ENCODE data around the gene MEP1A.

Gene MEP1A

GRCh38 chr6:46879003-46879402 lies 85.8 kb downstream of the MEP1A start:
- Mint-ChIP-seq H3K27ac (no peak overlapping the region), H3K27me3 (peaks cover 14% of the 10 kb centered on the region), H3K36me3 (ENCODE audit: low read depth) (no peaks in the 10 kb centered on the region), H3K4me3 (no peak overlapping the region), H3K4me1 (no peaks in the 10 kb centered on the region), H3K9me3 (no peaks in the 10 kb centered on the region)
- DNase-seq (no peak), ATAC-seq (no peak)

GRCh38 chr6:46882645-46883044 lies 89.5 kb downstream of the MEP1A start:
- Mint-ChIP-seq H3K36me3 (ENCODE audit: low read depth) (no peaks in the 10 kb centered on the region), H3K4me3 (no peak overlapping the region), H3K4me1 (no peaks in the 10 kb centered on the region), H3K9me3 (no peaks in the 10 kb centered on the region), H3K27me3 (peaks cover 5% of the 10 kb centered on the region), H3K27ac (no peak overlapping the region)
- ATAC-seq (no peak), DNase-seq (no peak)

DNA sequence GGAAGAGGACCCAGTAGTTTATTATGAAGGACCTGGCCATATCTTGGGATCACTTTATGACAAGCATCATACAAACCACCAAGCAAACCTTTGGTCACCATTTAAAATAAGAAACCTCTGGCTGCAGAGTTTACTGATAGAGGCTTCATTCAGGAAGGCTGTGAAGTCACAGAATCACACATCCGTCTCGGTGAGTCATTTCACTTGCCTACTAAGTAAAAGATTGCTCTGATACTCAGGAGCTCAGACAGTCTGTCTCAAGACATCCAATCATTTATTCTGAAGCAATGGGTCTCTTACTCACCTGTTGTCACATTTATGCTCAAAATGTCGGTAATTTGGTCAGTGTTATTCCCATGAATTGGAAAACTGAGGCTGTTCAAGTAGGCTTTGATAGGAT lies 94.8 kb downstream of the MEP1A start:
- Mint-ChIP-seq H3K36me3 (ENCODE audit: low read depth) (no peaks in the 10 kb centered on the region), H3K4me1 (no peaks in the 10 kb centered on the region), H3K27ac (no peak overlapping the region), H3K27me3 (peaks cover 4% of the 10 kb centered on the region), H3K4me3 (no peak overlapping the region), H3K9me3 (no peaks in the 10 kb centered on the region)
- no peak for ATAC-seq
- no peak for DNase-seq

DNA sequence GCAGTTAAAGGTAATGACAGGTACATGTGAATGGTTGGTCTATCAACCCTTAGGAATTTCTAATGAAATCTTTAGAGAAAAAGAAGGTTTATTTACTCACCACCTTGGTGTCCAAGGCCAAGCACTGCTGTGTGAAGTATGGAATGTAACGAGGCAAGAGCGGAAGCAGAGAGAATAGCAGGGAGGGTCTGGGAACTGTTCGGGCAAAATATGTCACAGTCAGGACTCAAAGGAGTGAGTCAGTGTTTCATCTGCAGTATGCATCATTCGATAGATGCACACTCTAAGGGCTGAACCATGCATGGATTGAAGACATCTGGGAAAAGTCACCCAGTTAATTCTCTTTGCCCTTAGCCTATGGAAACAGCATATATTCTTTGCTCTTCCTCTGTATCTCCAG lies 95.4 kb downstream of the MEP1A start:
- peaks cover 4% of the 10 kb centered on the region for H3K27me3 Mint-ChIP-seq
- H3K4me3 Mint-ChIP-seq: no peak overlapping the region
- no peaks in the 10 kb centered on the region for H3K9me3 Mint-ChIP-seq
- H3K4me1 Mint-ChIP-seq: no peaks in the 10 kb centered on the region
- no peaks in the 10 kb centered on the region for H3K36me3 Mint-ChIP-seq (ENCODE audit: low read depth)
- ATAC-seq: no peak
- no peak overlapping the region for H3K27ac Mint-ChIP-seq
- no peak for DNase-seq
